ENCODE data around the gene KDSR.

Gene KDSR

DNA sequence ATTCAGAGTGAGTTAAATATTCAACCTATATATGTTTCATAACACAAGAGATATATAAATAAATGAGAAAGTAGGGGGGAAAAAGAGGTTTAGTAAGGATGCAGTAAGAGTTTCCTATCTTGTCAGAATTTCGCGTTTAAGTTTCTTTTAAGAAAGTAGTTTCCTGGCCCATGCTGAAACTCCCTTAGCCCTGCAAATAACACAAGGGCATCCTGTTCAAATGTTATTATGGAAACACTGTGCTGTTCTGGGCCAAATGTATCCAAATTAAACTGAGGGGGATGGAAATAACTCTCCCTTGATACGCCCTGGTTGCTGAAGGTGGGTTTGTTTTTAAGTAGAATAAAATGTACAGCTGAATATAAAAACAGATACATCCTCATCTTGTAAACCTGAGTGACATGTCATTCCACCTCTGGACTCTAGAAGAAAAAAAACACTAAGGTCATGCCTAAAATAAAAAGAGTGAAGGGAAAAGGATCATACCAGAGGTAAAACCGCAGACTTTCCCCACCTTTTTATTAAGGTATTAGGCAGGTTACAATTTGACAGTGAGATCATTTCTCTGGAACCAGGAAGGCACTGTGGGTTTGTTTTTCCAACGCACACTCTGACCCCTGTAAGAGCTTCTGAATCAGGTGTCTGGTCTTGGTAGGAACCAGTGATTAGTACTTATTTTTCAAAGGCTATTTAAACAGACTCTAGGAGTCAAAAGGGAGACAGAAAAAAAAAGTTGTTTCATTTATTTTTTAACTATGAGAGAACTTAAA, 64.2 kb downstream of the KDSR start:
- DNase-seq: no peak

DNA sequence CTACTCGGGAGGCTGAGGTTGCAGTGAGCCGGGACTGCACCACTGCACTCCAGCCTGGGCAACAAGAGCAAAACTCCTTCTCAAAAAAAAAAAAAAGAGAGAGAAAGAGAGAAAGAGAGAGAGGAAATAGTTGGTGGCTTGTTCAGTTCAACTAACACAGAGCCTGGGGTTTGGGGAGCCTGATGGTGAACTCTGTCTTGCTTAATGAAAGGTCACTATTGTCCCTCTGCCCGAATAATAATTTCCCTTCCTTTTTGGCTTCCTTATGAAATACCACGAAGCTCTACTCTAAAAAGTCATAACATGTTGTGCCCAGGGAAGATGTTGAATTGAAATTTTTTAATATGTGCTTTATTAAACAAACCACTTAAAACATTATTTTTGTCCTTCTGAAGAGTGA, 64.8 kb downstream of the KDSR start:
- DNase-seq: no peak

DNA sequence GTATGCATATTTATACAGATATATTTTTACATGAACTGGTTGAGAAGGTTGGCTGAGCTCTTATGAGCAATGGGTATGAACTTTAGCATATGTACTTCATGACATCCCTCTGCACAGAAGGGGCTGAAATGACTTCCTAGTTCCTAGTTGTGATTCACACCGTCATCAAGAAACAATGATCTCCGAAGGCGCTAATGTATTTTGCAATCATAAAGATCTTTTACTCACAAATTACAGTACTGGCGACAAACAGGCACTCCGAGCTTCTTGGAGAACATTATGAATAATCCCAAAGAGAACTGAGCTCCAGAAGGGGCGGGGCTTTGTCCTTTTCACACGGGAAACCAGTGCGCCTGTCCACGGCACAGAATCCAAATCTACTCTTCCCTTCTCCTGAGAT, 65.6 kb downstream of the KDSR start:
- no peak for DNase-seq

DNA sequence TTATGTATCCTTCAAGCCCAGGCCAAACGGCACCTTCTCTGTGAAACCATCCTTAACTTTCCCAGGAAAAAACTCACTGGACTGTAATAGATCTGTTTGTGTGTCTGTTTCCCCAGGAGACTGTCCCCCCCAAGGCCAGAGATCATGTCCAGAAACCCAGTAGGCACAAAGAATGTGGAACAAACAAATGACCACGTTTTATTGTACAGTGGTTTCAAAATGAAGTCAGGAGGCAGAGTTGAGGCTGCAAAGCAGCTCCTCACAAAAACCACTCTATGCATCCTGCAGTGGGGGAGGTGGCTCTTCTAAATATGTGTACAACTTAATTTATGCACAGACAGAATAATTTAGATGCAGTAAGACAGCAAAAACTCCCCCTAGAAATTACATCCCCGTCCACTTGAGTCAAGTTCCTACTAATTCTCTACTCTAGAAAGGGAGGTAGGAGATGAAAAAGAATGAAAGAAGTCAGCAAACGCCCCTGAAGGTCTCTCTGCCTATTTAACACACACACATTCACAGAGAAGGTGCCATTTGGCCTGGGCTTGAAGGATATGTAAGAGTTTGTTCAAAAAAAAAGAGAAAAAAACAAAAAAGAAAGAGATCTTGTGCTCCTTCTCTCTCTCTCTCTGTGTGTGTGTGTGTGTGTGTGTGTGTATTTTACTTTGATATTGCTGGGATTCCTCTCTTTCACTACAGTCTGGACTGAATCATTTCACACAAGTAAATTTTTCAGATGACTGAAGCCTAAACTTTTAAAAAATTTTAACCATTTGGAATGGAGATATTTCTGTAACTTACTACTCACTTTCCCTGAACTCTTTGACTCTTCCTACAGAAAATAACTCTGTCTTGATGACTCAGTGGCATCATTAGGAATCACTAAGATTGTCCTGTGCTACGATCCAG, 66.9 kb downstream of the KDSR start:
- DNase-seq: no peak

DNA sequence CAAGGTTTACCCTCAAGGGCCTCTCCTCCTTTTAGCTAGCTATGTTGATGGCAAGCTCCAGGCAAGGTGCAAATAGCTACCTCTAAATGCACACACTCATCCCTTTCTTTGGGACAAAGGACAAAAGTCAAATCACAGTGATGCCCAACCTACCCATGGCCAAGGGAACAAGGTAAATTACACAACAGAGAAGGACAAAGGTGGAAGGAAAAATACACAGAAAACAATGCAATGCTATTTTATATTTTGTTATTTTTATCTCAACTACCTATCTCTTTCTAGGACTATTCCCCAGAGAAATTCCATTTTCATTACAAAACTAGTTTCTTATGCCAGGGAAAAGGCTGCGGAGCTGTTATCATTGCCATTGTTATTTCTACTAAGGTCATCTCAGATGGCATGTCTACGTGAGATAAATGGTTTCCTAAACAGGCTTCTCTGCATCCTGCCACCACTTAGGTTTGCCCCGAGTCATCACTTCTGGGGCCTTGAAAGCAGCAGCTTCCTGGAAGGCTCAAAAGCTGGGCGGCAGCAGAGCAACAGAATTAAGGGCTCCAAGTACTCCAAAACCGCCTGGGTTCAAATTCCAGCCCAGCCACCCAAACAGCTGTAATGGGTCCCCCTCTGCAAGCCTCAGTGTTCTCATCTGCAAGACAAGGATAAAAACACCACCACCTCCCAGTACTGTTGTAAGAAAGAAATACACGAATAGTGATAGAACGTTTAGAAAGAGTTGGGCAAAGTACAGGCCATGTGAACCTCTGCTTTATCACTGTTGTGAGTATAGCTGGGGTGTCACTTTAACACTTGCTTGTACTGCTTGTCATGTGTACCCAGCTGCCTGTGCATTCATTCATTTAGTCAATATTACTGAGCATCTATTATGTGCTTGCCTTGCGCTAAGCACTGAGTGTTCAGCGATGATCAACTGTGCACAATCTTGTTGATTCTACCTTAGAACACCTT, 68.3 kb downstream of the KDSR start:
- DNase-seq: no peak

DNA sequence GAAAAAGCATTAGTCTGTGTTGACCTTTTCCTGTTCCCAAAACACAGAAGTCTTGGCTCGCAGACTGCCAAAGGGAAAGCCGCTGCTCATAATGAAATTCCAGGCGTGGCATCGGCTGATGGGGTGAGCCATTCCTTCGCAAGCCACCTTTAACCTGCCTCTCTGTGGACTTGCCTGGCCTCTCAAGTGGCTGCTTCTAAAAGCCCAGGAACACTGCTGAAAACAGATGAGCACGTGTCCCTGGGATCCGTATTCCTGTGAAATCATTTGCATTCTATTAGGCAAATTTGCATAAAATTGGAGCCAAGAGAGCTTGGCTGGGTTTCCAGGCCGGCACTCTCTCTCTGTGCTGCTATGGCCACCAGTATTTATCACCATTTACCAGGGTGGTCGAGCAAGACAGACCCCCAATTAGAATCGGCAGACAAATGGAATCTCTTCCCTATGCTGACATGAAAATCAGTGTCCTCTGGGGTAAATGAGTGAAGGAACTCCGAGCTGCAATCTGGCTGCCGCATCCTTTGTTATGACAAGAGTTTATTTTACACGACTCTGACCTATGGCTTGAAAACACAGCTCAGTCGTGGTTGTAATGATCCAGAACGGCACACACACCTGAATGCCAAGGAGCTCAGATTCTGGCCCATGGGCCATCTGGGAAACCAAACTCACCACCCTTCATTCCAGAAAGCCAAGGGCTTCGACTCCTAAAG, 69.2 kb downstream of the KDSR start:
- no peak for DNase-seq

DNA sequence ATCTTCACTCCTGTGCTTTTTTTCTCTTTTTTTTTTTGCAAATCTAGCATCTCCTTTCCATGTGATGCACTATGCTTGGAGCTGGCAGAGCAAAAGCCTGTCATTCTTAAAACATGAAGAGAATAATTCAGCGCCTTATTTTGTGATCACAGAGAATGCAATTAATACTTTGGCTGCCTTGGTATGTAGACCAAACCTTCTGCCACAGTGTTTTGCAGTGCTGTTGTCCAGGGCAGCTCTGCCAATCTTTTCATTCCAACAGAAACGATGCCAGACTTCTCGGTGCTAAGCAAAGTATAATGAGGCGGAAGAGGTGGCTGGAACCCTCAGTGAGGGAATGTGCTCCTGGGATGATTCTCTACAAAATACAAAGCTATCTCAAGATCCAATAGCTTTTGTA, 73.1 kb downstream of the KDSR start:
- no peak for DNase-seq

DNA sequence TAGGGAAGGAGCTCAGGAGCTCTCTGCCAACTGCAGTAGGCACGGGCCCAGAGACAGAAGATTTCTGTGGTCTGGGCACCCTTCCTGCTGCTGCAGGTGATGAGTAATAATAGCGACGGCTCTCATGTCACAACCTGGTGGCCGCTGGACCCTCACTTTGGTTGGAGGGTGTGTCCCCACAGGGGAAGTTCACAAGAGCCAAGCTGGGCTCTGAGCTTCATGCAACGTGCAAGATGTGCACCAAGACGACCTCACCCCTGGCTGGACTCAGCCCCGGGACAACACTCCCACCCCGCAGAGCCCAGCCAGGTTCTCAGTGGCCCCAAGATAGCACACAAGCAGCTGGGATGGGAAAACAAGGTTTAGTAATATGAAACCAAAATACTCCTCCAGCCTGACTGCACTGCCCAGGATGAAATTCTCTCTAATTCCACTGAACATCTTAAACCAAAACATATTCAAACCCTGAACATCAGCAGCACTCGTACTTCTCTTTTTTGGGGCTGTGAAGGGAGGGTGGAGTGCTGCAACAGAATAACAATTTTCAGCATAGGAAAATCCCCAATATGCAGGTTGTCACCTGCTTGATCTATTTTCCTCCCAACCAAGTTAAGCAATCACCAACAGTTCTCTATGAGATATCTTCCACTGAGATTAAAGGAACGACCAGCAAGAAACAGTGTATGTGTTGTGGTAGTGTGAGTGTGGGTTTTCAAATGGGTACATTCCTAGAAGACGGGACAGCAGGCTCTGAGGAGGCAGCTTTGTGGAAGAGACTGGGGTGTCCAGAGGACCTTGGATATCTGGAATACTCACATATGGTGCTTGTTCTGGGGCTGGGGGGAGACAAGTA, 73.9 kb downstream of the KDSR start:
- no peak for DNase-seq

DNA sequence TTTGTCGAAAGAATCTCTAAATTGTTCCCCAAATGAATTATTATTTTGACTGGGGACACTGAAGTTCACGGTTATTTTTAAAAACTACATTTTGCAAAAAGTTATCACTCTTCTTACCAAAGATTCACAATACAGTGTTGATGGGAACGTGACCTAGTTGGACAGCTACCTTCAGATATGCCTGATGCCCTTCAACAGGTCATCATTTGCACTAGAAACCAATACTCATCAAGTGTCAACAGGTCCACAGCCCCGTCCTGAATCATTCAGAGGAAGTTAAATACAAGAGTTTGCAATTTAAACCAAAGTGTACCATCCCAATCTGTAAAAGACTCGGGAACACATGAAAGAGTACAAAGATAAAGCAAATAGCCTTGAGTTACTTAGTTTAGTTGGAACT, 75.7 kb downstream of the KDSR start:
- no peak for DNase-seq

DNA sequence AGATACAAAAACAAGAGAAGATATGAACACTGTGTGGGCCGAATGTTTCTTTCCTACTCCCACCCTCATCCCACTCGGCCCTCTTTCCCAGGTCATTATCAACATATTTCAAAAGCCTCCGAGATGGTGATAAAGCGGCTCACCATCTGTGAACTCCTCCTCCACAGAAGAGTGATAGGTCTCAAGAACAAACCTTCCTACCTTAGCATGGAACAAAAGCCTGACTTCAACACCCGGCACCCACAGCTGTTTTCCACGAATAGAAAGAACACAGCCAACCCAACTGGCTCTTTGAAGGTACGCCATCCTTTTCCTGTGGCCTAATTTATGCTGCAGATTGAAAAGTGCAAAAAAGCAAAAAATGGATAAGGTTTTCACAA, 76.2 kb downstream of the KDSR start:
- no peak for DNase-seq

DNA sequence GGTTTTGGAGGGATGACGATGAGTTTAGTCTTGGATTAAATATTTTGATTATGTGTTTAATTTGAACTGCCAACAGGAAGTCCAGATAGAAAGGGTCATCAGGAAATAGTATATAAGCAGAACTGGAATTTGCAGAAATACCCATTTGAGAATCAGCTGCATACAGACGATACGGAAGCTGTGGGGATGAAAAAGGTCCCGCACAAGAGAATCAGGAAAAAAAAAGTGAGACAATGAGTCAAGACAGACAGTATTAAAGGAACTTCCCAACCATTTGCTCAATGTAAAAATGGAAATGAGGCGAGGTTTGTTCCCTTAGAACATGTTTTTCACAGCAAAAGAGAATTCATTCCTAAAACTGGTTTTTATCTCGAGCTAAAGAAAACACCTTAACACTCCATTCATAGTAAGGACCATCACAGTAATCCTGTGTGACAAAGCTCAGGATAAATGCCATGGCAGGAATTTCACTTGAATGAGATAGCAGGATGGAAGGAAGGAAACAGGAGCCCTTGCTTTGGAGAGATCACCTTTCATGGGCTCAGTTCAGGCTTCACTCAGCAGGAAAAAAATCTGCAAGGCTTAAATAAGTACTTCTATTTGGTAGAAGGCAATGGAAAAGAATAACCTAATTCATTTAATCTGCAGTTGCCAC, 76.7 kb downstream of the KDSR start:
- DNase-seq: no peak

DNA sequence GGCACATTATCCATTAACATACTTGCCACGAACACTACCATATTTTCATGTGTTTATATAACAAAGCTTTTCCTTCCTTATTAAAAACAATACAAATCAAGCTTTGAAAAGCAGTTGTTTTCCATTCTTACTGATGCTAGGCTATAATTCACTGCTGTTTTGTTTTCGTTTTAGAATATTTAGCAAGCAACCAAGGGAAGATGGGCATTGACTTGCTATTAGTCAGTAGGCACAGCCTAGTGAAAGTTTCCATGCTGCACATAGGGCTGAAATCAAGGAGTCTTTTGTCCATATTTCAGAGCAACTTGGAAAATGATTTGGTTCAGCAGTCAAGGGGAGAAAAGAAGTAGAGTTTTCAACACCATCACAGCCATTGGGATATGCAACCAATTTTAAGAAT, 78.7 kb downstream of the KDSR start:
- no peak for DNase-seq

DNA sequence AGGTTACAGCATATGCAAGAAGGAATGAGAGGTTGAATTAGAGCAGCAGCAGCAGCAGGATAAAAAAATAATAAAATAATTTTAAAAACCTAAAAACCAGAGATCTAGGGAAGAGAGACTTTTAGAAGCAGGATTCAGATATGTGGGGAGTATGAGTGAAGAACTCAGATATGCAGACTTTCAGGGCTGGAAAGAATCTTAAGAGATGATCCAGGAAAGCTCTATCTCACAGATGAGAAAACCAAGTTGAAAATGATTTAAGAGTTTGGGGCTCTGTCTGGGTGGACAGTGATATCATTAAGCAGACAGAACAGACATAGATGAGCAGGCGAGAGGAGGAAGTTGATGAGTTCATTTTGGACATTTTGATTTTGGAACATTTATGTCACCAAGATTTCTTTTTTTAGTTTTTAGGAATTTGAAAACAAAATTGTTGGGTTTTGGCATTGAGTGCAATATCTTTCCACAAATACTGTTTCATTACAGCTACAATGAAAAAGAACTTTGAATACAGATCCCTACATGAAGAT, 79.2 kb downstream of the KDSR start:
- DNase-seq: no peak

DNA sequence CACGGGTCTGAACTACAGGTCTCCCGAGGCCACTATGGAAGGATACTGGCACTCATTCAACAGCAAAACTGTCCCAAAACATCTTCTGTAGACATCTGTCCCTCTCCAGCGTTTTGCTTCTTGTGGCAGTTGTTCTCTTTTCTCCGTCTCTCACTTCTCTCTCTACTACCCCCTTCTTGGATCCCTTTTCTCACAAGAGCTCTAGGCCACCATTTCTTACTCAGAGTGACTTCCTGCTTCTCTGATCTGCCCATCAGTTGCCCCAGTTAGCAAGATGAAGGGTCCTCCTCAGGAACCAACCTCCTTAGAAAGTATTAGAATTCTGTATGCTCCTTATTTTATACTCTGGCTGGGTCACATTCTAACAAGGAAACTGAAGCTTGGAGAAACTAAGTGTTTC, 80.1 kb downstream of the KDSR start:
- no peak for DNase-seq

DNA sequence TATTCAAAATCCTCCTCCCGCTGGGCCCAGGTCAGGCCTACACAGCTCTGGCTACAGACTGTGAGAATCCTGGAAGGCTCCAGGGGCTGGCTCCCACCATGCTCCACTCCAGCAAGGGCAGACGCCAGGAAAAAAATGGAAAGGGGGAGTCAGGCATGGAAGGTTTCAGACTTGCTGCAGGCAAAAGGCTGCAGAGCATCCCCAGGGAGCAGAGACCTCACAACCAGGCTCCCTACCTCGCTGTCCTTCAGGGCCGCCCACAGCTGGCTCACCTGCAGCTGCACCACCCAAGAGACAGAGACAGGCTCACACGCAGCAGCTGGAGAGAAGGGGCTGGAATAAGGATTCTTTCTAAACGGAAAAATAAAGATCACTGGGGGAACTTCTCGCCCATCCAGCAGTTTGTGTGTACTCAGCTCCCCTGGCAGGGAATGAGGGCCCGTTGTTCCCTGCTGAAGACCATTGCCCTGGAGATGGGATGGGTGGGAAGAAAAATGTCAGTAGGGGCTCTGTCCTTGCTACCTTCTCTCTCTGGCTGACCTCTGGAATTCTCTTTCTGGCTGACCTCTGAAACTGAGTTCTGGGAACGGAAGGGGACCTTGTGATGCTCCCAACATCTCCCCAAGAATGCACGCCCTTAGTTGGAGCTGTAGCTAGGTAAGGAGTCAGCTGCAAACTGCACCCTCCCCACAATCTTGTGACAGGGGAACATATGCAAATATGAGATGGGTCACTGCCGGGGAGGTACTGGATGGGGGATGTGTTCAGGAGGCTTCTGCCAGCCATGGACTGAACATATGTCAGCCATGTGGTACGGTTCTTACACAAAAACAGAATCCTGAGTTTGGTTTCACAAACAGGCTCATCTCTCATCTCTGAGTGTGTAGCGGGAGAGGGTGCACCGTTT, 81.9 kb downstream of the KDSR start:
- DNase-seq: peak in 1 of 3 experiments; percentile 27

DNA sequence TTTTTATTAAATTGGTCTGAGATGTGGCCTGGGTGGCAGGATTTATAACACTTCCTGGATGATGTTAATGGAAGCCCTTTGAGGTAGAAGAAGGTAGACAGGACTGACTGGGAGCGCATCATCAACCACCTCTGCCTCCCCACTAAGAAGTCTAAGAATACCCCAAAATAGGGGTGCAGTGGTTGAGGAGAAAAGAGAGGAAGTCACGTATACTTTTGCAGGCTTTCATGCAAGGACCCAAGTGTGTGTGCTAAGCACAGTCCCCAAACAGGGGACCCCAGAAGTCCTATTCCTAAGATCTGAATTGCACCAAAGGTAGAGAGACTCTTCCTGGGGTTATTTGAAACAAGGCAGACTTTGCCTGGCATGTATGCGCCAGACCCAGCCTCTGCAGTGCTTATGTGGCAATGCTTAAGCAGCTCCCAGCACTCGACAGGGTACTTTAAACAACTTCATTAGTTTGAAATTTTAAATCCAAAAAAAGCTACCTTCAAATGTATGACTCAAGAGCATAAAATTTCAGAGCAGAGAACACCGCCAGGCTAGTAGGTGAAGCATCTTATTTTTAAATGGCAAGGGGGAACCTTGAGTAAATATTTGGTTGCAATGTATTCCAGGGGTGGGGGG, 82.7 kb downstream of the KDSR start:
- DNase-seq: no peak

DNA sequence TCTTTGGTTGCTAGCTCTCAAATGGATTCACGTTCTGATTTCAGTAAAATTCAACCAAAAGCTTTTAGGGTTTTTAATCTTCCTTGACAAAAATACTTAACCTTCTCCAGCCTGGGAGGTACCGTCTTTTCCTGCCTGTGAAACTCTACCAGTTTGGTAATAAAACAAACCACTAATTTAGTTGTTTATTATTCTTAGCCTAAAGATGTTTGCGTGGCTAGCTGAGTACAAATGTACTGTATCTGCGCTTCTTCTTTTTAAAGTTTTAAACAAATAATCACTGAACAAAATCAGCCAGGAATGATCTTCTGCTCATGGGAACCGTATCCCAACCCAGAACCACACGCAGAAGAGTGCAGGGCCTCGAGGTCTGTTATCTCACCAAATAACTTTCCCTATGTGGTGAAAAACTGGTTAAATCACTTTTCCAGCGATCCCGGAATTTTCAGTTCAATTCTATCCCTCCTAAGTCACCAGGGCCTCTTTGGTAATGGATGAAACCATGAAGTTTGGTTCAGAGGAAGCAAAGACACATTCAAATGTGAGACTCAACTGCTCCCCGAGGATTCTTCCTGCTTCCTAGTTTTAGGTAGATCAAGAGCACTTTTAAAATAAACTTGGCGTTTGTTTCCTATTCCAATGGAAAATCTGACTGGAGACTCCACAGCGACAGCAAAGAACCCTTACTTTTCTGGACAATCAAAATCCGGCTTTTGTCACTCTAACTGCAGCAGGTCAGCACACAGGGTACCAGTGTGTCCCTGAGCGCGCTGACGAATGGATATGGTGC, 83.5 kb downstream of the KDSR start:
- DNase-seq: no peak

DNA sequence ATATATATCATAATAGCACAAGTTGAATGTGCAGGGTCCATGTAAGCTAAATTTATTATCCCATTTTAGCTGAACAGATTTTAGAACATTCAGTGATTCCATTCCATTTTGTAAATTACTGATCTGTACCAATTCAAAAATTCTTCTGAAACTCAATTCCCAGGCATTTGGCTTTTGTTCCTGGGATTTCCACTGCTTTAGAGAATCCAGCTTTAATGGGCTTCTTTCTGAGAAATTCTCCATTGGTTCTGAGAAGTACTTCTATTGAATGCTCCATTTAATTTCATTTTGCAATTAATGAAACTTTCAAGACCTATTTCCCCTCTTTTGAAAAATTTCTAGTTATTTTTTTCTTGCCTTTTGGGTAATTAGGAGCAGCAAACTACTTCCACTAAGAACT, 84.2 kb downstream of the KDSR start:
- DNase-seq: no peak
